ENCODE measurements around the gene RRP12. TPM values are rescaled to one million over a fixed set of nuclear protein-coding genes. Genes with fewer than 3 reads are reported as not detected.

Gene RRP12
- total RNA-seq, 2 donors from 2014 or later, result 6.1 to 12.3 TPM

DNA sequence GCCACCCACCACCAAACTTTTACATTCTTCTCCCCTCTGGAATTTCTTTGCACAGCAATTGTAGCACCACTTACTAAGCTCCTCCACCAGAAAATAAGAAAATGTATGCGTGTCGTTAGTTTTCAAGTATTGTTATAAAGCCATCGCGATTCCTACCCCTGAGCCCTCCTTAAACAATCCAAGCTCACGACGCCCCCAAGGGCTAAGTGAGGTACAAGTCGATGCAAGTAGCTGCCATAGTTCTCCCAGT lies 67.9 kb downstream of the RRP12 start:
- no peak for DNase-seq (ENCODE audit: low spot score)
- TF ChIP-seq, protein P1, sequence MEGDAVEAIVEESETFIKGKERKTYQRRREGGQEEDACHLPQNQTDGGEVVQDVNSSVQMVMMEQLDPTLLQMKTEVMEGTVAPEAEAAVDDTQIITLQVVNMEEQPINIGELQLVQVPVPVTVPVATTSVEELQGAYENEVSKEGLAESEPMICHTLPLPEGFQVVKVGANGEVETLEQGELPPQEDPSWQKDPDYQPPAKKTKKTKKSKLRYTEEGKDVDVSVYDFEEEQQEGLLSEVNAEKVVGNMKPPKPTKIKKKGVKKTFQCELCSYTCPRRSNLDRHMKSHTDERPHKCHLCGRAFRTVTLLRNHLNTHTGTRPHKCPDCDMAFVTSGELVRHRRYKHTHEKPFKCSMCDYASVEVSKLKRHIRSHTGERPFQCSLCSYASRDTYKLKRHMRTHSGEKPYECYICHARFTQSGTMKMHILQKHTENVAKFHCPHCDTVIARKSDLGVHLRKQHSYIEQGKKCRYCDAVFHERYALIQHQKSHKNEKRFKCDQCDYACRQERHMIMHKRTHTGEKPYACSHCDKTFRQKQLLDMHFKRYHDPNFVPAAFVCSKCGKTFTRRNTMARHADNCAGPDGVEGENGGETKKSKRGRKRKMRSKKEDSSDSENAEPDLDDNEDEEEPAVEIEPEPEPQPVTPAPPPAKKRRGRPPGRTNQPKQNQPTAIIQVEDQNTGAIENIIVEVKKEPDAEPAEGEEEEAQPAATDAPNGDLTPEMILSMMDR (IDR thresholded peaks at IDR 0.05), result no peak
- H3K36me3 ChIP-seq, result peaks cover 10% of the 10 kb centered on the region
- H3K4me3 ChIP-seq, result peak overlapping the region; percentile 84 to 85
- H3K27me3 ChIP-seq, result no peaks in the 10 kb centered on the region
- no peaks in the 10 kb centered on the region for H3K9me3 ChIP-seq
- H3K27ac ChIP-seq, result peak overlapping the region; percentile 93
- peaks cover 3 to 70% of the 10 kb centered on the region in 2 donors for H3K4me1 ChIP-seq

DNA sequence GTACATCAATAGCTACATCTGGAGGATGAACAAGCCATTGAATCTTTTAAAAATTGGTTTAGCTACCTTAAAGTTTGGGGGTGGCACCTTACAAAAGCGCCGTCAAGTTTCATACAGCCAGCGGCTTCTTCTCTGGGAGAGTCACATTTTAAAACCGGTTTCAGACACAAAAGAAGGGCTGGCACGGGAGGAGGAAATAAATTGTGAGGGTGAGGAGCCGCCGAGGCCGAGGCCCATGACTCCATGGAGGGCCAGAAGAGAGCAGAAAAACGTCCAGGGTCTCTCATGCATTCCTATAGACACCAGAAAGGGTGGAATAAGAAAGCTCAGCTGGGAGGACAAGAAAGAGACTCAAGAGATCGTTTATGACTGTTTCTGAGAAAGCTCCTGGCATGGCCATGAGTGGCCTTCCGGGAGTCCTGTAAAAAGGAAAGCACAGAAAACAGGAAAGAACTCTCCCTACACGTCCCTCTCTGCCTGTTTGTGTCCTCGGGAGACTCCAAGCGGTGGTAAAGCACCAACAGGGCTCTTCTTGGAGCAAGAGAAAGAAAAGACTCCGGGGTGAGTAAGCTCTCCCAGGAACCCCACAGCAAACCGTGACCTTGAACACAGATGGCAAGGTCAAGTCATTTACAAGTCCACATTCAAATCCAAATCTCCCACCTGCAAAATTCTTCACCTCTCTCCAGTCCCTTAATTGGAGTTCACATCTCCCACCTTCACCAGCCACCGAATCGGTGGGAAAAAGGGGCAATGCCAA lies 68.4 kb downstream of the RRP12 start:
- Histone ChIP-seq H3K36me3 (peaks cover 10% of the 10 kb centered on the region), H3K27me3 (no peaks in the 10 kb centered on the region), H3K4me3 (peak overlapping the region; percentile 84 to 85), H3K27ac (peak overlapping the region; percentile 93), H3K9me3 (no peaks in the 10 kb centered on the region), H3K4me1 (peaks cover 3 to 68% of the 10 kb centered on the region in 2 donors)
- TF ChIP-seq, protein P1 (IDR thresholded peaks at IDR 0.05), result peak in 1 of 2 donors; percentile 51
- no peak for DNase-seq (ENCODE audit: low spot score)

DNA sequence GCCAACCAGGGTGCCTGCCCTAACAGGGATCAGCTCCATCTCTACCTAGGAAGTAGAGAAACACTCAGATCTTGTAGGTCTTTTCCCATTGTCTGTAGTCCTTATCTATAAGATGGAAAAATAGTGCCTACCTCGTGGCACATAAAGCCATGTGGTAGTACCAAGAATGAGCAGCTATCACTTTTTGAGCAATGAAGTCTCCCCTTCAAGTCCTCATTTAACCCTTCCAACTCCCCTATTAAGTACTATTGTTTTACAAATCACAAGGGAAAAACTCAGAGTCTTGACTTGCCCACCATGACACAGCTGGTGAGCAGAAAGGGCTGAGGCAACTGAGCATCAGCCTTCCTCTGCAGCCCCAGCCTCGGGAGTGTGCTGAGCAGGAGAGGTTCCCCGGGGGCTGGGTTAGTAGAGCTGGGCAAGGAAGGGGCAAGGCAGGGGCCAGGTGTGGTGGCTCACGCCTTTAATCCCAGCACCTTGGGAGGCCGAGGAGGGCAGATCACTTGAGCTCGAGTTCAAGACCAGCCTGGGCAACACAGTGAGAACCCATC lies 69.9 kb downstream of the RRP12 start:
- Histone ChIP-seq H3K4me1 (peaks cover 3 to 52% of the 10 kb centered on the region in 2 donors), H3K9me3 (no peaks in the 10 kb centered on the region), H3K27ac (peak overlapping the region in 1 of 2 donors; percentile 93)

DNA sequence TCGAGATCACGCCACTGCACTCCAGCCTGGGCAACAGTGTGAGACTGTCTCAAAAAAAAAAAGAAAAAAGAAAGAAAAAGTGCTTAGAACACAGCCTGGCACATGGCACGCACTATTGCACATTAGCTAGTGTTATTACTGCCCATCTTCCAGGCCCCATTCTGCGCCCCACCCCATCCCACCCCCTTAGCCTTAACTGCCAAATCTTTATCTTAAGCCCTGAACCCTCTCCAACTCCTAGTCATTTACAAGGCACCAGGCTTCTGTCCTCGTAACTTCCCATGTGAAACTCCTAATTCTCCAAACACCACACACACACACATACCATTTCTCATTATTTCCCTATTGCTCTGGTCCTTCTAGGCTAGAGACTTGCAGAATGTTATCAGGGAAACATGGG lies 71.4 kb downstream of the RRP12 start:
- Histone ChIP-seq H3K27ac (no peak overlapping the region), H3K4me3 (no peak overlapping the region), H3K36me3 (peaks cover 10% of the 10 kb centered on the region), H3K27me3 (no peaks in the 10 kb centered on the region), H3K9me3 (no peaks in the 10 kb centered on the region), H3K4me1 (peaks cover 3 to 40% of the 10 kb centered on the region in 2 donors)
- TF ChIP-seq, protein P1 (IDR thresholded peaks at IDR 0.05), result no peak
- no peak for DNase-seq (ENCODE audit: low spot score)

More for the DNA sequence above, 69.9 kb downstream of the RRP12 start:
- Histone ChIP-seq H3K4me3 (no peak overlapping the region), H3K27me3 (no peaks in the 10 kb centered on the region), H3K36me3 (peaks cover 10% of the 10 kb centered on the region)
- TF ChIP-seq, protein P1 (IDR thresholded peaks at IDR 0.05), result no peak
- DNase-seq (ENCODE audit: low spot score), result no peak

DNA sequence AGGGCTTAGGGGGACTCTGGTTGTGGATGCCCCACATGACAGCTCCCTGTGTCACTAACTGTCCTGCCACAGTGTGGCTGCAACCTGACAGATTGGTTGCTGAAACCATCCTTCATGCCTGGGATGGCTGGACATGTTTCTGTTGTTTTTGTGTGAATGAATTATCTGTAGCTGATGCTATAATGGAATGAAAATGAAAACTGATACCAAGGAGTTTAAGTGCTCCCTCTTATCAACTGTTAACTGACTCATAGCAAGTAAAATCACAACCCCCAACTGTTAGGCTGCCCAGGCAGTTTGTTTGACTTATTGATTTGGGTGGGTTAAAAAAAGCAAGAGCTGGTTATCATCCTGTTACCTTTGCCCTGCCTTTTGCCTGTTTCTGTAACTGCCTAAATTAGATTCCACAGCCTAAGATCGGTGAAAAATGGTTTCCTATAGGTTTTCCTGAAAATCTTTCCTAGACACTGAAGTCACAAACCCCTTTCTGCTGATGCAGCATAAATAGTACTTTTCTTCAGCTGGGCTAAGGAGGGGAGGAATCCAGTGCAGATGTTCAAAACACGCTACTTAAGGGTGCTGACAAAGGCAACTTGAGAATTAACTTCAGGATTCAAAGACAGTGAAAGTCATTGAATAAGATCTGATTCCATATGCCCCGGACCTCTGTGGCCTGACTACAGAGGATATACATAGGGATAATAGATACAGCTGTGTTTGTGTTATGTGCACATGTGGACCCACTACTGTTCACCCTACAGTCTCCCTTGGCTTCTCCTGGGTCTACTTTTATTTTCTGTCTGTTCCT lies 72.3 kb downstream of the RRP12 start:
- Histone ChIP-seq H3K27me3 (no peaks in the 10 kb centered on the region), H3K4me3 (no peak overlapping the region), H3K4me1 (peaks cover 3 to 40% of the 10 kb centered on the region in 2 donors), H3K36me3 (peaks cover 10% of the 10 kb centered on the region), H3K9me3 (no peaks in the 10 kb centered on the region), H3K27ac (no peak overlapping the region)
- TF ChIP-seq, protein P1 (IDR thresholded peaks at IDR 0.05), result no peak
- no peak for DNase-seq (ENCODE audit: low spot score)
